Keratinocyte (primary cell): ENCODE data around the gene C5orf24. TPM values are rescaled to one million over a fixed set of nuclear protein-coding genes. Genes with fewer than 3 reads are reported as not detected.

ENCODE experiments used
- DNase-seq: peaks from one replicate; pipeline ENCODE4 v3.0.0-alpha.2; 2011; ENCODE audit warnings: low read depth, missing footprints, low spot score
- FAIRE-seq: peaks from 2 replicates; lab custom pipeline; 2011; peaks lifted over from hg19 to GRCh38; lab: Jason Lieb, UNC
- H2AFZ ChIP-seq: 2 replicates; pipeline ENCODE4 v1.6.0; 2012; ENCODE audit warnings: low read length, control low read depth, inconsistent platforms; ENCODE audit not compliant: control insufficient read depth
- H3K27ac ChIP-seq: 2 replicates; pipeline ENCODE4 v1.5.1; 2011; ENCODE audit warnings: low read length; ENCODE audit not compliant: control insufficient read depth, insufficient read depth
- H3K27me3 ChIP-seq: 3 replicates; pipeline ENCODE4 v1.6.0; 2011; ENCODE audit warnings: low read length; ENCODE audit not compliant: control insufficient read depth, insufficient read depth; ENCODE audit errors: extremely low read depth
- H3K36me3 ChIP-seq, 2 experiments: 2 replicates in 1 of 2; 3 replicates in 1 of 2; pipeline ENCODE4 v1.5.1; 2011; ENCODE audit warnings: low read length in 2 of 2, mild to moderate bottlenecking in 1 of 2; ENCODE audit not compliant: control insufficient read depth in 2 of 2, insufficient read depth in 2 of 2; ENCODE audit errors: extremely low read depth in 1 of 2
- H3K4me1 ChIP-seq: 3 replicates; pipeline ENCODE4 v1.5.1; 2011; ENCODE audit warnings: low read length; ENCODE audit not compliant: control insufficient read depth, insufficient read depth; ENCODE audit errors: extremely low read depth
- H3K4me2 ChIP-seq: 3 replicates; pipeline ENCODE4 v1.6.0; 2011; ENCODE audit warnings: low read depth, low read length; ENCODE audit not compliant: control insufficient read depth, insufficient read depth; ENCODE audit errors: extremely low read depth
- H3K4me3 ChIP-seq, 3 experiments: fragments of 200-600 bp in 1 of 3; sonication (generic) in 1 of 3; 2 replicates in 2 of 3; 3 replicates in 1 of 3; pipeline ENCODE4 v1.5.1; 2011 to 2016; ENCODE audit warnings: low read length in 3 of 3, mild to moderate bottlenecking in 3 of 3, control low read depth in 2 of 3, inconsistent platforms in 1 of 3, low read depth in 1 of 3, mixed read lengths in 1 of 3, mixed run types in 1 of 3, moderate library complexity in 1 of 3; ENCODE audit not compliant: control insufficient read depth in 2 of 3, insufficient read depth in 2 of 3; ENCODE audit errors: extremely low read depth in 1 of 3
- H3K79me2 ChIP-seq: 2 replicates; pipeline ENCODE4 v1.6.0; 2012; ENCODE audit warnings: low read length; ENCODE audit not compliant: control insufficient read depth, insufficient read depth
- H3K9ac ChIP-seq: 3 replicates; pipeline ENCODE4 v1.6.0; 2011; ENCODE audit warnings: low read length; ENCODE audit not compliant: control insufficient read depth, insufficient read depth; ENCODE audit errors: extremely low read depth
- H3K9me1 ChIP-seq: 3 replicates; pipeline ENCODE4 v1.6.0; 2011; ENCODE audit warnings: low read length; ENCODE audit not compliant: control insufficient read depth, insufficient read depth; ENCODE audit errors: extremely low read depth
- H3K9me3 ChIP-seq: 2 replicates; pipeline ENCODE4 v1.5.1; 2012; ENCODE audit warnings: low read depth, low read length; ENCODE audit not compliant: control insufficient read depth
- H4K20me1 ChIP-seq: 3 replicates; pipeline ENCODE4 v1.6.0; 2011; ENCODE audit warnings: low read length; ENCODE audit not compliant: control insufficient read depth, insufficient read depth; ENCODE audit errors: extremely low read depth
- CTCF ChIP-seq, 3 experiments: IDR thresholded peaks in 1 of 3; conservative IDR thresholded peaks in 1 of 3; optimal IDR thresholded peaks in 1 of 3; 2 replicates in 2 of 3; 3 replicates in 1 of 3; pipeline versions ENCODE3 to v1.5.1; 2011; ENCODE audit warnings: low read length in 3 of 3, mild to moderate bottlenecking in 3 of 3, moderate library complexity in 2 of 3, control low read depth in 1 of 3, inconsistent platforms in 1 of 3; ENCODE audit not compliant: insufficient read depth in 2 of 3; ENCODE audit errors: extremely low read depth in 1 of 3
- EZH2 ChIP-seq: IDR thresholded peaks from one replicate; pipeline ENCODE4 v1.6.1; 2012; ENCODE audit warnings: inconsistent platforms, mild to moderate bottlenecking, low read length, moderate library complexity
- dilution Hi-C: fragments of 300-500 bp; cut with MboI; formaldehyde crosslinking; loops from one replicate; pipeline ENCODE4 v1.7.0; 2020; ENCODE audit warnings: low sequenced_read_pairs; ENCODE audit not compliant: extremely low pct_ligation_motif_present
- polyA plus RNA-seq, 5 experiments: library from polyadenylated mRNA; depleted of rRNA in 3 of 5; stranded (reverse) in 3 of 5; stranded (forward) in 1 of 5; unstranded in 1 of 5; fragments of >200 nt; gene quantifications; 1 replicate in 1 of 5; 2 replicates in 3 of 5; 3 replicates in 1 of 5; pipeline versions ENCODE4 v1.2.1 to v1.2.3, GENCODE V29; 2011 to 2012; ENCODE audit warnings: missing spikeins in 2 of 5, low read depth in 1 of 5, low replicate concordance in 1 of 5

The C5orf24 gene
- polyA plus RNA-seq, 1 donor (not counting 4 experiments of a cell fraction or from before 2014, with no cell fraction given): 36.5 TPM

DNA sequence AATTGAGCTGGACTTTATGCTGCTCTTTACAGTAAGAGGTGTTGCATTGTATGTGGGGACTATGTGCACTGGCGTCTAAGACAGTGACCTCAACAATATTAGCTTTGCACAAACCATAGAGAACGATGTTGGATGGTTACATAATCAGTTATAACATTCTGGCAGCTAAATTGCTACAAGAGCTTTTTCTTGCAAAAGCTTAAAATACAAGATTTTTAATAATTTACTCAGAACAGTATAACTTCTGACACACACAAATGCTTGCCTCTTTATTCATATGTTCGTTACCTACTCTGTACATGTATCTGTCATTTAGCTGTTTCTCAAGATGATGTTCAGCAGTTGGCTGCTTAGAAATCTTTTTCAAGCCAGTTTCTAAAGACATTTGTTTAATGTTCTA lies 11.6 kb downstream of the C5orf24 start:
- DNase-seq (no peak), FAIRE-seq (no peak)
- dilution Hi-C loops: no loop called here
- TF ChIP-seq EZH2 (no peak), CTCF (optimal IDR thresholded peaks at IDR 0.05 in 1 of 3, IDR thresholded peaks at IDR 0.05 in 1 of 3, conservative IDR thresholded peaks at IDR 0.05 in 1 of 3; ENCODE audit: extremely low read depth in 1 of 3, insufficient read depth in 2 of 3, low read length in 3 of 3) (no peak)
- Histone ChIP-seq H3K9ac (no peak overlapping the region), H3K9me1 (no peaks in the 10 kb centered on the region), H3K36me3 (peaks cover 15 to 19% of the 10 kb centered on the region in 2 experiments), H3K4me2 (no peak overlapping the region), H4K20me1 (no peaks in the 10 kb centered on the region), H3K27ac (no peak overlapping the region), H3K9me3 (no peaks in the 10 kb centered on the region), H2AFZ (no peak overlapping the region), H3K4me1 (no peaks in the 10 kb centered on the region), H3K4me3 (no peak overlapping the region), H3K79me2 (peaks cover 16% of the 10 kb centered on the region), H3K27me3 (no peaks in the 10 kb centered on the region)

- DNase-seq (no peak), FAIRE-seq (no peak)
- H3K36me3 ChIP-seq: peaks cover 2 to 6% of the 10 kb centered on the region in 2 experiments
- no peak overlapping the region for H3K4me2 ChIP-seq
- H3K4me3 ChIP-seq: no peak overlapping the region
- H3K9me3 ChIP-seq: no peaks in the 10 kb centered on the region
- H3K27ac ChIP-seq: no peak overlapping the region
- TF ChIP-seq EZH2 (no peak), CTCF (optimal IDR thresholded peaks at IDR 0.05 in 1 of 3, IDR thresholded peaks at IDR 0.05 in 1 of 3, conservative IDR thresholded peaks at IDR 0.05 in 1 of 3; ENCODE audit: extremely low read depth in 1 of 3, insufficient read depth in 2 of 3, low read length in 3 of 3) (no peak)
- no peaks in the 10 kb centered on the region for H3K4me1 ChIP-seq
- no peaks in the 10 kb centered on the region for H3K27me3 ChIP-seq
- dilution Hi-C loops: no loop called here
- H4K20me1 ChIP-seq: no peaks in the 10 kb centered on the region
- no peaks in the 10 kb centered on the region for H3K79me2 ChIP-seq
- H3K9ac ChIP-seq: no peak overlapping the region
- H3K9me1 ChIP-seq: no peaks in the 10 kb centered on the region
- no peak overlapping the region for H2AFZ ChIP-seq
Measured at GRCh38 chr5:134864707-134865106, 18.9 kb downstream of the C5orf24 start.
